CD4-positive, alpha-beta T cell treated with Interferon alpha-2 for 1 hour (primary cell): ENCODE measurements around the gene LZTS2.

ENCODE experiments used
- DNase-seq, 2 donors: peaks; one replicate each; pipeline ENCODE4 v3.0.0-alpha.2; 2020 to 2022

LZTS2 gene

GRCh38 chr10:100998991-100999741, 442 bp upstream of the LZTS2 start:
- DNase-seq, result peak; percentile 73 to 83

DNA sequence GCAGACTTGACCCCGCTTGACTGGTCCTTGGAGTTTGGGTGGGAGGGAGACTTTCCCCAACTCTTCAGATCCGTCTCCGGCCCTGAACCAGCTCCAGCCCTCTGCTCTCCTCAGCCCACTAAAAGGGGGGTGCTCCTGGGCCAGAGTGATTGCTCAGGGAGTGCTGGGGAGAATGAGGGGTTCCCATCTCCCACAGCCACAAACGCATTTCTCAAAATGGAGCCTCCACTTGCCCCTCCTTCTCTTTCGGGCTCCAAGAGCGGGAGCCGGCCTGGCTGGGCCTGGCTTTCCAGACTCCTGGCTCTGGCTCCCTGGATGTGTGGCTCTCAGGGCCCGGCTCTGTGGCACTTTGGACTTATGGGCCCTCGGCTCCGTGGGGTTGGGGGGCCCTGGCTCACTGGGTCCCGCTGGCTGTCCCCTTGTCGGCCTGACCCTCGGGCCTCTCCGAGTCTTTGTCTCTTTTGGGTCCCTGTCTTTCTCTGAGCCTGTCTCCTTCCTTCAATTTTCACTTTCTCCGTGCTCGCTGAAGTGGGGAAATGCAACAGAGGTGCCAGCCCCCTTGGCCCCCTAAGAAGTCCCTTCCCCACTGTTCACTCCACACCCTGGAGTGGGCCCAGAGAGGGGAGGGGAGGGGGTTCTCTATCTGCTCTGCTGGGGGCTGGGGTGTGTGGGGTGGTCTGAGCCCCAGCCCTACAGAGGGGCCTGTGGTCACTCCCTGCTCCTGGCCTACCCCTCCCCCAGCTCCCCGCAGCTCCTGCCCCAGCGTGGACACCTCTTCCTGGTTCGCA, 713 bp downstream of the LZTS2 start:
- no peak for DNase-seq

DNA sequence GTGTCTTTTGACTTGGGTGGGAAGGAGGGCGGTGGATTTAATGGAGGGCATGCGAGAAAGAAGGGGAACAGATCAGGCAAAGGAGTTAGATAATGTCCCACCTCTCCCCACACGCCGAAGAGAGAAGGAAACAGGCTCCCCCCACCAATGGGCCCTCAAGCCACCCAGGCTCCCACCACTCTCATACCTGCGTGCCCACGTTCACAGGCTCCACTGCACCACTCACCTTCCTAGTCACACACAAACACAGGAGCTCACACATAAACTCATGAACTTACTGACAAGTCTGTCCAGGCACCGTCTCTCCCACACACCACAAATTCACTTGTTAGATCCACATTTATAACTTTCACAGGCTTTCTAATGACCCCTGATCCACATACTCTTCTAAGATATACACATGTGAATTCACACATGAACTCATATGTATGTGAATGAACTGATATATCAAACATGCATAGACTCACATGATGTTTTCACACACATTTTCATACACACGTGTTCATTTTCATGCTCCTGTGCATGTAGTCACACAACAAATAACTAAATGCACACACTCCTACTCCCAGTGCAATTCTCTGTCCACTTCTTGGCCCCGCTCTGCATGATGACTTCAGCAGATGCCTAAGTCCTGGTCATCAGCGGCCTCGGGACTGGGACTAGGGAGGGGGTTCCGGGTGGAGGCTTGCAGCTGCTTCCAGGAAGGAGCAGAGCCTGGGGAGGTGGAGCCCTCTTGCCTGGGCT, 1.5 kb downstream of the LZTS2 start:
- DNase-seq, result no peak

- no peak for DNase-seq
Measured at GRCh38 chr10:101001659-101002035, 2.0 kb downstream of the LZTS2 start.

GRCh38 chr10:101002456-101002855, 2.8 kb downstream of the LZTS2 start:
- DNase-seq, result no peak

GRCh38 chr10:101003639-101004206, 4.1 kb downstream of the LZTS2 start:
- DNase-seq, result no peak

DNA sequence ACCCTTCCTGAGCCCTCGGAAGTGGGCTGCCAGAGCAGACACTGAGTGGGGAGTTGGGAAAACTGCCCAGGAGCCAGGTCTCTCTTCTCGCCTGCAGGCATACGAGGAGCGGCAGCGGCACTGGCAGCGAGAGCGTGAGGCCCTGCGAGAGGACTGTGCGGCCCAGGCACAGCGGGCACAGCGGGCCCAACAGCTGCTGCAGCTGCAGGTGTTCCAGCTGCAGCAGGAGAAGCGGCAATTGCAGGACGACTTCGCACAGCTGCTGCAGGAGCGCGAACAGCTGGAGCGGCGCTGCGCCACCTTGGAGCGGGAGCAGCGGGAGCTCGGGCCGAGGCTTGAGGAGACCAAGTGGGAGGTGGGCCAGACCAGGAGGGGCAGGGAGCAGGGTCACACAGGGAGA, 5.8 kb downstream of the LZTS2 start:
- no peak for DNase-seq

DNA sequence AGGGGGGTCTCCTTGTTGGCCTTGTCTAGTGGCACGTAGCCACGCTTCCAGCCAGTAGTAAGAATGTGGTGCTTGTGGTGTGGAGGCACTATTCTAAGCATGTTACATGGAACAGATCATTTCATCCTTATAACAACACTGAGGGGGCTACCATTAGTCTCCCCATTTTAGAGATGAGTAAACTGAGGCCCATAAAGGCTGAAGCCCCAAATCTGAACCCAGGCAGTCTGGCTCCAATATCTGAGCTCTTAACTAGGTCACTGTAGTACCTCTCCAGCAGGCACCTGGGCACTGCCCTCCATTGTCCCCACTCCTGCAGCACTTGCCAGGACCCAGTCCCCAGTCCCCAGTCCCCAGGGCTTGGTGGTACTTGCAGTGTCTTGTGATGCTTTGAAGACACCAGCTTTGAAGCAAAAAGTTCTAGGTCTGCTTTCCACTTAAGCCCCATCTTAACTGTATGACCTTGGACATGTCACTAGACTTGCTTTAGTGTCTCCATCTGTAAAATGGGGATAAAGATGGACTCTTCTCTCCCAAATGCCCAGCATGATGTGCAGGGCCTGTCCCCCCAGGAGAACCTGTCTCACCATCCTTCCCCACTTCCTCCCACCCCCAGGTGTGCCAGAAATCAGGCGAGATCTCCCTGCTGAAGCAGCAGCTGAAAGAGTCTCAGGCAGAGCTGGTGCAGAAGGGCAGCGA, 6.4 kb downstream of the LZTS2 start:
- no peak for DNase-seq

GRCh38 chr10:101006593-101007098, 7.0 kb downstream of the LZTS2 start:
- no peak for DNase-seq

DNA sequence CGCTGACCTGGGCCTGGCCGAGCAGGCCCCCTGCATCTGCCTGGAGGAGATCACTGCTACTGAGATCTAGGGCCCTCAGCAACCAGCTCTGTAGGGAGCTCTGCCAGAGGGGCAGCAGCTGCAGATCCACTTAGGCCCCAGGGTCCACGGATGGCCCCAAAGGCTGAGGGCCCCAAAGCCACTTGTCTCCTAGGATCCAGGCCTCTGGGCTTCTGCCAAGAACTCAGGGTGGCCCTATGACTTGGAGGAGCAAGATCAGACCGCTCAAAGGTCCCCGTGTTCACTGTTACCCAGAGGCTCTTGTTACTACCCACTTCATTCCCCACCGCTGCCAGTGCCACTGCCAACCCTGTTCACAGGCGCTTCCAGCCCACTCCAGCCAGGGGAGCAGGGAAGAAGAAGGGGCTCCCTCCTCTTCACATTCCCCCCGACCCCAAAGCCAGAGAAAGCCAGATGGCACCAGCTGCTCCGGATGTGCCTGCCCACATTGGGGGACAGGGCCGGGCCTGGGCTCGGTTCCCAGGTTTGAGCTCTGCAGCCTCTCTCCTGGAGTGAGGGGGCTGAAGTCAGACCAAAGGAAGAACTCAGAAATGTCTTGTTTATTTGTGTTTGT, 7.6 kb downstream of the LZTS2 start:
- no peak for DNase-seq

DNA sequence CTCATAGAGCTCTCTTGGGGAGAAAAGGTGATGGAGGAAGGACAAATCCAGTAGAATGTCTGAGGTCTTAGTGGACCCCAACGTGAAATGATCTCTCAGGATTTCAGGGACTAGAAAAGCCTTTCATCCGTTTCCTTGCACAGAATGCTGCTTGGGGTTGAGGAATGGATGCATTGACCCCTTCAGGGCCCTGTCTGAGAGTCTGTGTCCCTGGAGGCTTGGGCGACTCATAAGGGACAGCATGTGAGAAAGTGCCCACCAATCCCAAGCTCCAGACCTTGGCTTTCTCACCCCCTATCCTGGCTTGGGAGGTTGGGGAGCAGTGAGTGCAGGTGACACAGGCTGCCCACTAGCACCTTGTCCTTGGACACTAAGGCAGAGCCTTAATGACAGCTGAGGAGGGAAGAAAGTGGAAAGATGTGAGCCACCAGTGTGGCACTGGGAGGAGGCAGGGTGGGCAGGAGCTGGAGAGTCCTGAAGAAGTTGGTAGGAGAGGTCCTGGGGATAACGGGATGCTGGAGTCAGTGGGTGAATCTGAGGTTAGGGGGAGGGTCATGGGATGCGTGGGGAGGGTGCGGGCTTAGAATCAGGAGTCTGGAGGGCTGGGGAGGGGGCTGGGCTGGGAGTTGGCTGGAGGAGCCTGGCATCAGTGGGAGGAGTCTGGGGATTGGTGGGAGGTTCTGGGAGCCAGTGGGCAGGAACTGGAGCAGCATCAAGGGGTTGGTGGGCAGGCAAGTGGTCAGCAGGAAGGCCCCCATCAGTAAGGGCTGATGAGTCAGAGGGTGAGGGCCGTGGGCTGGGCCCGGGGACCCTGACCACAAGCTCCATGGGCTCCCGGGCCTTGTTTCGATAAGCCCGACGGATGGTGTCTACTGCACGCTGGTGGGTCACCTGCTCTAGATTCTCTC, 8.6 kb downstream of the LZTS2 start:
- DNase-seq, result no peak

DNA sequence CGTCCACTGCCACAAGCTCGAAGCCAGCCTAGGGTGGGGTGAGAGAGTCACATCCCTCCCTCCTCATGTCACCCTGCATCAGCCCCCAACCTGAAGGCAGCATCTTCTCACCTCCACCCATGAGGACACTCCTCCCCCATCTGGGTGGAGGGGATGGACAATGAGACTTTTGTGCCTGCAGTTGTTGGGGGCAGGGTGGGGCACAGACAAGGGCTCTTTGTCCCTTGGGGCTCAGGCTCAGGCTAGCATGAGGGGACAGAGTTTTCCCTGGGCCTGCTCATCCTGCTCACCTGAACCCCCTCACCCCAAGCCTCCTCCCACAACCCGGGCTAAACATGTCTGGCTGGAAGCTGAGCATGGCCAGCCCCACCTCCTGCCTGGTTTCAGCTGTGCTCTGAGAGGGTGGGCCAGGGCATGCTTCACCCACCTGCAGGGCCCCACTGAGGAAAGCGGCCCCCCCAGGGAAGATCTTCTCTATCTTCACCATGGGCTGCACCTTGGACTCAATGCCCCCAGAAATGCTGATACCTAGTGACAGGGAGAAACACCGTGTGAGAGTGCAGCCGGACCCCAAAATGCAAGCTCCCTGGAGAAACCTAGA, 9.3 kb downstream of the LZTS2 start:
- no peak for DNase-seq

- DNase-seq, result no peak
Measured at GRCh38 chr10:101010329-101010728, 10.7 kb downstream of the LZTS2 start.

GRCh38 chr10:101011517-101012423, 12.2 kb downstream of the LZTS2 start:
- no peak for DNase-seq

DNA sequence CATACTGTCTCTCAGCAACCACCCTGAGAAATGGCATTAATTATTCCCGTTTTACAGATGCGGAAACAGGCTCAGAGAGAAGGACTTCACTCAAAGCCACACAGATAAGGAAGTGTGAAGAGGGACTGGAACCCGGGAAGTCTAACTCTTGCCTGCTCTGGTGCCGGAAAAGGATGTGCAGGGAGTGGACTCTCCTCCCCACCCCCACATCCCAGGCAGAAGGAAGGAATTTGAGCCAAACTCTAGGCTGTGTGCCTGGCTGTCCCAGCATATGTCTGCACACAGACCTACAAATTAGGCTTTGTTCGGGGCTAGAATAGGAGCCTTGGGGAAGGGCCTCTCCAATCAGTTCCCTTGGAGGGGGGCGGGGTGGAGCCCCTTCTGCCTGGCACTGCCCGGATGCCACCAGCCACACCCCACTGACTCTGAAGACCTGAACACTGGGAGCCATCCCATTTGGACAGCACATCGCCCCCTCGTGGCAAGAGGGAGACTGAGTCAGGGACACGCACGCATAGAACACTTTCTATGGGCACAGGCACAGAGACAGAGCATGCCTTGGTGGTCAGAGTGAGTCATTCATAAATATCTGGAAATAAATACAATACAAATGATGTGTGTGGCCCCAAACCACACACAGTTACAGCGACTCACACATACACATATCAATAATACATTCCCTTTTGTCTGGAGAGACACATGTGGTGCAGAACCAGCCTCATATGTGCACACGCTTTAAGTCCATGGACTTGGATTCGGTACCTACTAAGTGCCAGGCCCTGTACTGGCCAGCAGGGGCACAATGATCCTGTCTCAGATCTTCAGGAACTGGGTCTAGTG, 13.1 kb downstream of the LZTS2 start:
- DNase-seq, result peak; percentile 79 to 82

- DNase-seq, result no peak
Measured at GRCh38 chr10:101013365-101013825, 13.8 kb downstream of the LZTS2 start.

GRCh38 chr10:101014230-101014884, 14.7 kb downstream of the LZTS2 start:
- DNase-seq, result peak; percentile 72 to 80
